ENCODE data around the gene CPOX. TPM values are rescaled to one million over a fixed set of nuclear protein-coding genes. Genes with fewer than 3 reads are reported as not detected.

The CPOX gene
- total RNA-seq, 1 experiment from 2014 or later = 39.4 TPM

GRCh38 chr3:98550833-98551232 lies 42.6 kb downstream of the CPOX start:
- Histone ChIP-seq H3K36me3 (replicated peaks; ENCODE audit: control insufficient read depth, insufficient read depth, low read length) (no peaks in the 10 kb centered on the region), H3K4me3 (ENCODE audit: insufficient read depth, low read depth, low read length) (no peak overlapping the region), H3K27me3 (ENCODE audit: control insufficient read depth, insufficient read depth, low read length) (no peaks in the 10 kb centered on the region)
- no peak for DNase-seq

GRCh38 chr3:98548544-98548943 lies 44.9 kb downstream of the CPOX start:
- H3K4me3 ChIP-seq (ENCODE audit: insufficient read depth, low read depth, low read length) = no peak overlapping the region
- no peak for DNase-seq
- no peaks in the 10 kb centered on the region for H3K27me3 ChIP-seq (ENCODE audit: control insufficient read depth, insufficient read depth, low read length)
- no peaks in the 10 kb centered on the region for H3K36me3 ChIP-seq (replicated peaks; ENCODE audit: control insufficient read depth, insufficient read depth, low read length)

GRCh38 chr3:98545940-98546339 lies 47.5 kb downstream of the CPOX start:
- H3K36me3 ChIP-seq (replicated peaks; ENCODE audit: control insufficient read depth, insufficient read depth, low read length) = no peaks in the 10 kb centered on the region
- no peaks in the 10 kb centered on the region for H3K27me3 ChIP-seq (ENCODE audit: control insufficient read depth, insufficient read depth, low read length)
- no peak overlapping the region for H3K4me3 ChIP-seq (ENCODE audit: insufficient read depth, low read depth, low read length)
- no peak for DNase-seq

GRCh38 chr3:98542623-98543022 lies 50.8 kb downstream of the CPOX start:
- H3K36me3 ChIP-seq (replicated peaks; ENCODE audit: control insufficient read depth, insufficient read depth, low read length) = no peaks in the 10 kb centered on the region
- DNase-seq = no peak
- no peak overlapping the region for H3K4me3 ChIP-seq (ENCODE audit: insufficient read depth, low read depth, low read length)
- no peaks in the 10 kb centered on the region for H3K27me3 ChIP-seq (ENCODE audit: control insufficient read depth, insufficient read depth, low read length)

GRCh38 chr3:98541695-98542094 lies 51.7 kb downstream of the CPOX start:
- Histone ChIP-seq H3K27me3 (ENCODE audit: control insufficient read depth, insufficient read depth, low read length) (no peaks in the 10 kb centered on the region), H3K4me3 (ENCODE audit: insufficient read depth, low read depth, low read length) (no peak overlapping the region), H3K36me3 (replicated peaks; ENCODE audit: control insufficient read depth, insufficient read depth, low read length) (no peaks in the 10 kb centered on the region)
- DNase-seq = no peak

- no peak for DNase-seq
- no peaks in the 10 kb centered on the region for H3K36me3 ChIP-seq (replicated peaks; ENCODE audit: control insufficient read depth, insufficient read depth, low read length)
- H3K4me3 ChIP-seq (ENCODE audit: insufficient read depth, low read depth, low read length) = no peak overlapping the region
- H3K27me3 ChIP-seq (ENCODE audit: control insufficient read depth, insufficient read depth, low read length) = no peaks in the 10 kb centered on the region
Observed at GRCh38 chr3:98540346-98540745, 53.1 kb downstream of the CPOX start.

- no peak for DNase-seq
- Histone ChIP-seq H3K36me3 (replicated peaks; ENCODE audit: control insufficient read depth, insufficient read depth, low read length) (no peaks in the 10 kb centered on the region), H3K27me3 (ENCODE audit: control insufficient read depth, insufficient read depth, low read length) (no peaks in the 10 kb centered on the region), H3K4me3 (ENCODE audit: insufficient read depth, low read depth, low read length) (no peak overlapping the region)
Observed at GRCh38 chr3:98536456-98537017, 56.9 kb downstream of the CPOX start.

GRCh38 chr3:98534734-98535133 lies 58.7 kb downstream of the CPOX start:
- no peaks in the 10 kb centered on the region for H3K27me3 ChIP-seq (ENCODE audit: control insufficient read depth, insufficient read depth, low read length)
- H3K36me3 ChIP-seq (replicated peaks; ENCODE audit: control insufficient read depth, insufficient read depth, low read length) = no peaks in the 10 kb centered on the region
- DNase-seq = no peak
- H3K4me3 ChIP-seq (ENCODE audit: insufficient read depth, low read depth, low read length) = no peak overlapping the region

- DNase-seq = no peak
- H3K4me3 ChIP-seq (ENCODE audit: insufficient read depth, low read depth, low read length) = no peak overlapping the region
- no peaks in the 10 kb centered on the region for H3K27me3 ChIP-seq (ENCODE audit: control insufficient read depth, insufficient read depth, low read length)
- H3K36me3 ChIP-seq (replicated peaks; ENCODE audit: control insufficient read depth, insufficient read depth, low read length) = no peaks in the 10 kb centered on the region
Observed at GRCh38 chr3:98534168-98534567, 59.2 kb downstream of the CPOX start.

- Histone ChIP-seq H3K4me3 (ENCODE audit: insufficient read depth, low read depth, low read length) (no peak overlapping the region), H3K36me3 (replicated peaks; ENCODE audit: control insufficient read depth, insufficient read depth, low read length) (no peaks in the 10 kb centered on the region), H3K27me3 (ENCODE audit: control insufficient read depth, insufficient read depth, low read length) (no peaks in the 10 kb centered on the region)
- DNase-seq = no peak
Observed at GRCh38 chr3:98532709-98533571, 60.5 kb downstream of the CPOX start.

GRCh38 chr3:98532275-98532637 lies 61.2 kb downstream of the CPOX start:
- Histone ChIP-seq H3K27me3 (ENCODE audit: control insufficient read depth, insufficient read depth, low read length) (no peaks in the 10 kb centered on the region), H3K36me3 (replicated peaks; ENCODE audit: control insufficient read depth, insufficient read depth, low read length) (no peaks in the 10 kb centered on the region), H3K4me3 (ENCODE audit: insufficient read depth, low read depth, low read length) (no peak overlapping the region)
- DNase-seq = no peak

- H3K36me3 ChIP-seq (replicated peaks; ENCODE audit: control insufficient read depth, insufficient read depth, low read length) = no peaks in the 10 kb centered on the region
- no peak within 1 kb of the TSS for H3K4me3 ChIP-seq (ENCODE audit: insufficient read depth, low read depth, low read length)
- H3K27me3 ChIP-seq (ENCODE audit: control insufficient read depth, insufficient read depth, low read length) = no peaks in the 10 kb centered on the region
- no peak for DNase-seq
Observed at GRCh38 chr3:98531622-98532274, 61.7 kb downstream of the CPOX start, which contains the start of gene GPR15. TSS of gene GPR15 (plus strand) at chr3:98531978. CDS start at chr3:98532034, 56 bp downstream.

GRCh38 chr3:98530676-98531075 lies 62.7 kb downstream of the CPOX start:
- H3K4me3 ChIP-seq (ENCODE audit: insufficient read depth, low read depth, low read length) = no peak overlapping the region
- H3K27me3 ChIP-seq (ENCODE audit: control insufficient read depth, insufficient read depth, low read length) = no peaks in the 10 kb centered on the region
- no peak for DNase-seq
- H3K36me3 ChIP-seq (replicated peaks; ENCODE audit: control insufficient read depth, insufficient read depth, low read length) = no peaks in the 10 kb centered on the region

GRCh38 chr3:98529856-98530459 lies 63.5 kb downstream of the CPOX start:
- Histone ChIP-seq H3K36me3 (replicated peaks; ENCODE audit: control insufficient read depth, insufficient read depth, low read length) (no peaks in the 10 kb centered on the region), H3K27me3 (ENCODE audit: control insufficient read depth, insufficient read depth, low read length) (no peaks in the 10 kb centered on the region), H3K4me3 (ENCODE audit: insufficient read depth, low read depth, low read length) (no peak overlapping the region)
- DNase-seq = no peak
